NCI-H774 (cell line): ENCODE results near the gene PLCH2.

Source experiments
- DNase-seq: peaks from one replicate; lab custom pipeline; 2025; lab: John Stamatoyannopoulos, UW

The PLCH2 gene

DNA sequence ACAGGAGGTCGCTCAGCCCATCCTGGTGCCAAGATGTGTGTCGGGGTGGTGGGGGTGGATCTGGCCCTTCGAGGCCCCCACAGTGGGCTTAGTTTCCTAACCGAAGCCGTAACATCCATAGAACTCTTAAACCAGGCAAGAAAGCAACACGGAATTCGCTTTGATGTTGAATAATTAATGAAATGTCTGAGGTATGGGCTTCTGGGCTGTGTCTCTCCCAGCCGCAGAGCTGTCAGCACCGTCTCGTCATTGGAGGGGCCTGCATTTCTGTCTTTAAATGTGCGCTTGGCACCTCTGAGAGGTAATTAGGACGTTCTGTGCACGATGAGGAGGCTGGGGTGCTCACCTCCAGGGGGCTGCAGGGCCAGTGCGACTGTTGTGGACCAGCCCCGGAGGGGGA, 13.3 kb upstream of the PLCH2 start:
- DNase-seq, result no peak

DNA sequence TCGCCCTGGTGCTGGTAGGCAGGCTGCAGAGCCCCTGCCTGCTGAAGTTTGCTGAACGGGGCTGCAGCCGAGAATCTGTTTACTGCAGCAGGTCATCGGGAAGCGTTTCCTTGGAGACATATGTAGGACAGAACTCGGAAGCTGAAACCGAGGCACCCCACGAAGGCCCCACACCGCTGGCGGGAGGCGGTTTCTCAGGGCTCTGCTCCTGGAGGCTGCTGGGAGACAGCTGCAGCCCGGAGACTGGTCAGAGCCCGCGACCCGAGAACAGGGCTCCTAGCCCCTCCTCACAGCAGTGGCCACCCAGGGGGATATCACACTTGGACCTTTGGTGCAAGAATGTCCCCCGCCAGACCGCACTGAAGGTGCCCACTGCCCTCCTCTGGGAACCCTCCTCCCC, 12.7 kb upstream of the PLCH2 start:
- DNase-seq, result no peak

DNA sequence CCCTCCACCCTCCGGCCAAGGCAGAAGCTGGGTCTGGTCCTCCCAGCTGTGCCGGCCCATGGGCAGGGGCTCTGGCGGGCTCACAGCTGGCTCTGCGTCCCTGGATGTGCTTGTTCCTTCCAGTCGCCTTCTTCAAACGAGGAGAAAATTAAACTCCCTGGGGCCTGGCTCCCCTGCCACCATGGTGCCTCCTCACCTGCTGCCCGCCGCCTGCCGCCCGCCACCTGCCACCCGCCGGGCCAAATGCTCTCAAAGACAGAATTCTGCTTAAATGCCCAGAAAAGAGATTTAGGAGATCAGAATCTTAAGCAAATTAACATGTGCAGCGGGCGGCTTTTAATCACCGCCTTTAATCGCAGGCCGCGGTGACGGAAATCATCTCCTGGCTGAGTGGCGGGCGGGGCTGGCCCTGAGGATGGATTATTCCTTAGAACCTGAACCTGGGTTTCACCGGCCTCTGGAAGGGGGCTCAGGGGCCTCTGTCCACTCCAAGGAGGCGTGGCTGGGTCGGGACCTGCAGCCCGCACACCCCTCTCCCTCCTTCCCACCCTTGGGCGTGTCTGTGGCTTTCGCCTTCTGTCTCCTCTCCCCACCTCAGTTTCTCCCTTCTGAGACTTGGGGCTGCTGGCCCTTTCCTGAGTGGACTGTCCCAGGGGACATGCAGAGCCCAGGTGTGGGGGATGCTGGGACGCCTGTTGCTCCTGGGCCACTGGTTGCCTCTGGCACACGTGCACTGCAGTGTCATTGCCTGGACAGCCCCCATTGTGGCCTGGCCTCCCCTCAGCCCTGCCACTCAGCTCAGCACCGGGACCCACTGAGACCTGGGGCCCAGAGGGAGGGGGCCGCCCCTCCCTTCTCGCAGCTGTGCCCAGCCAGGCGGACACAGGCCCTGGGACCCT, 10.5 kb upstream of the PLCH2 start:
- DNase-seq, result no peak

DNA sequence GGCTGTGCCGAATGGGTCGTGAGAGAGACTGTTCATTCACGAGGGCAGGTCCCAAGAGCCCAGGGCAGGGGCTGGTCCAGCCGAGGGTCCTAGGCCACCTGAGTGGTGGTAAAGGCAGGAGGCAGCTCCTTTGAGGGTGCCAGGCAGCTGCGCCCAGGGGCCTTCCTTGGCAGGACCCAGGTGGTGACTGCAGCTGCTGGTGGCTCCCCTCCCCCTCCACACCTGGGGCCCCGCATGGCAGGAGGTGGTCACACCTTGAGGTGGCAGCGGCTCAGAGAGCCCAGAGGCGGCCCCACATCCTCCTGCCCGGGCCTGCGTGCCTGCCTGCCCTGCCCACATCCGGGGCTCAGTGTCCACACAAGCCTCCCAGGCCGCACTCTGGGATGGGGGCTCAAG, 9.8 kb upstream of the PLCH2 start:
- DNase-seq, result no peak

GRCh38 chr1:2466958-2467554, 9.0 kb upstream of the PLCH2 start:
- DNase-seq, result no peak

GRCh38 chr1:2468041-2468472, 8.0 kb upstream of the PLCH2 start:
- no peak for DNase-seq

DNA sequence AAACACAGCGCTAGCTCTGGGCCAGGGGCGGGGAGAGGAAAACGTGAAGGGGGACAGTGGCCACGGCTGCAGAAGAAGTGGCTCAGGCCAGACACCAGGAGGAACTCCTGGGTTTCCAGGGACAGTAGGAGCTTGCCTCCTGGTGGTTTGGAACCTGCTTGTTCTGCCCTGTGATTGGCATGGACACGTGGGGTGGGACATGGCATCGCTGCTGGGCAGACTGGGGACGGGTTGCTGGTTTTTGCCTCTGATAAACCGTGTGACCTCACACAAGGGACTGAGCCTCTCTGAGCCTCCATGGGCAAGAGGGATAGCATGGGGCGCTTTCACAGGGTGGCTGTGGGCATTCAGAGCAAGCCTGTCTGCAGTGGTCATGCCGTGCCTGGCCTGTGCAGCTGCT, 7.5 kb upstream of the PLCH2 start:
- no peak for DNase-seq

- DNase-seq, result no peak
Measured at GRCh38 chr1:2469103-2469940, 6.8 kb upstream of the PLCH2 start.

DNA sequence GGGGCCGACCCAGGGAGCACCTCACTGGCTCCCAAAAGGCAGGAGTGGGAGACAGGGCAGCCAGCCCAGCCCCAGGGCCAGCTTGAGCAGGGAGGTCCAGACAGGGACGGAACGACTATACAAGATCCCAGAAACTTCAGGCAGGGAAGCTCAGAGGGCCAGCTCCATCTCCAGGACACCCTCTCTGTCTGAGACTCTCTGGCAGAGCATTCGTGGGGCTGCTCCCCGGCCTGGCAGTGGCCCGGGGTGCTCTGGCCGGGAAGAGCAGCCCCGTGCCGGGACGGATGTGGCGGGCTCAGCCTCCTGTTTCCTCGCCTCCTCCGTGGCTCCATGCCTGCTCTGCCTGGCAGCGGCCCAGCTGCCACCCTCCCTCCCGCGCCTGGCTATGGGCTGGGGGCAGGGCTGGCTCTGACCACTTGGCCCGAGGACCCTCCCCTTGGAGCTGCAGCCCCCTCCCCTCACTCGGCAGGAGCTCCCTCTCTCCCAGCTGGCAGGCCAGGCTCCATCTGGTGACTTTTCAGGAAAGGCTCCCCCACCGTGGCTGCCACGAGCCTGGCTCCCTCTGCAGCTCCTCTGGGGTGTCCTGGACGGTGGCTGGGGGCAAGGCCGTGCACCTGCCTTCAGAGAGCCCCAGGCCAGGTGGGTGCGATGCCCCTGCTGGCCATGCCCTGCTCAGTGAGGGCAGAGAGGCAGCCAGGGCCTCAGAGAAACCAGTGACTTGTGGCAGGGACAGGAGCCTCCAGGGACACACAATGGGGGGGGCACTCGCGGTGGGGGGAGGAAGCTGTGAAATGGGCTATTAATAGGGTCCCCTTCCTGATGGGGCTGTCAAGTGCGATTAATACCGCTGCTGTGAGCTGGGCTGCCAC, 5.6 kb upstream of the PLCH2 start:
- DNase-seq, result no peak

DNA sequence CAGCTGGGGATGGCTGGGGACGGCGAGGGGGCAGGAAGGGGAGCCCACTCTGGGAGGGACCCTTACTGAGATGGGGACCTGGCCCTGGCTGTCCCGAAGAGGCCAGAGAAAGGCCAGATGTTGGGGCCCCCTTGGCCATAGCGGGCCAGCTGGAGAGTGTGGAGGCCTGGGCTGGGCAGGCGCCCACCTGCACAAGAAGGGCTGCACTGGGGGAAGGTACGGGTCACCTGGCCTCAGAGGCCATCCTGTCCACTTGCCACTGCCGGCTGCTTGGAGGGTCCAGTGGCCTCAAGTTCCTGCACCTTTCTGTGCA, 5.0 kb upstream of the PLCH2 start:
- no peak for DNase-seq

DNA sequence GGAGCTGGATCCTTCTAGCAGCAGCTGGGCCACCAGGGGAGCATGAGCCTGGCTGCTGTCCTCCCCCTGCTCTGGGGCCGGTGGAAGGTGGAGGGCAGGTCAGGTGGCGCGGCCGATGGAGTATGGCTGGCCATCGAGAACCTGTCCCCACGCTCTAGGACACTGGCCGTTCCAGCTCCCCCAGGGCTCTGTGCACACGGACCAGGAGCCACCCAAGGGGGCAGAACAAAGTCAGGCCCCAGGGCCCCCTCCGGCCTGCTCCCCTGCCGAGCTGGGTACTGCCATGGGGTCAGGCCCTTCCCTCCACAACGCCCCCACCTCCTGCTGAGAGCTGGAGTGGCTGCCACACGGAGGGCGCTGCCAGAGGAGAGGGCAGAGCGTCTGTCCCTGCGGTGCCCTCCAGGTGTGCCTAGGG, 4.5 kb upstream of the PLCH2 start:
- DNase-seq, result no peak

DNA sequence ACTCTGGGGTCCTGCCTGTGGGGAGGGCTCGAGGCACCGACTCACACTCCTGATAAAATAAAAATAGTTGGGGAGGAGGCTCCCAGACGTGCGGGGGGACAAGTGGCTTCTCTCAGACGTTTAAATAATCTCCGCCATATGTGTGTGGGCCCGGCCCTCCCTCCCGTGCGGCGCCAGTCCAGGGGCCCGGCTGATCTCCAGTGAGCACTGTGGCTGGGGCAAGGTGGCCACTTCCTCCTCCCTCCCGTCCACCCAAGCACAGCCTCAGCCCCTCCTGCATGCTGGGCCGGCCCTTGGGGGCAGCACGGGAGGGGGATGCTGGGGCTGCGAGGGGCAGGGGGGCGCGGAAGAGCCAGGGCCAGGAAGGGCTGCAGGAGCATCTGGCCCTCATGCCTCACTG, 4.0 kb upstream of the PLCH2 start:
- DNase-seq, result no peak

- no peak for DNase-seq
Measured at GRCh38 chr1:2472561-2473177, 3.4 kb upstream of the PLCH2 start.

- no peak for DNase-seq
Measured at GRCh38 chr1:2473198-2473597, 2.9 kb upstream of the PLCH2 start.

DNA sequence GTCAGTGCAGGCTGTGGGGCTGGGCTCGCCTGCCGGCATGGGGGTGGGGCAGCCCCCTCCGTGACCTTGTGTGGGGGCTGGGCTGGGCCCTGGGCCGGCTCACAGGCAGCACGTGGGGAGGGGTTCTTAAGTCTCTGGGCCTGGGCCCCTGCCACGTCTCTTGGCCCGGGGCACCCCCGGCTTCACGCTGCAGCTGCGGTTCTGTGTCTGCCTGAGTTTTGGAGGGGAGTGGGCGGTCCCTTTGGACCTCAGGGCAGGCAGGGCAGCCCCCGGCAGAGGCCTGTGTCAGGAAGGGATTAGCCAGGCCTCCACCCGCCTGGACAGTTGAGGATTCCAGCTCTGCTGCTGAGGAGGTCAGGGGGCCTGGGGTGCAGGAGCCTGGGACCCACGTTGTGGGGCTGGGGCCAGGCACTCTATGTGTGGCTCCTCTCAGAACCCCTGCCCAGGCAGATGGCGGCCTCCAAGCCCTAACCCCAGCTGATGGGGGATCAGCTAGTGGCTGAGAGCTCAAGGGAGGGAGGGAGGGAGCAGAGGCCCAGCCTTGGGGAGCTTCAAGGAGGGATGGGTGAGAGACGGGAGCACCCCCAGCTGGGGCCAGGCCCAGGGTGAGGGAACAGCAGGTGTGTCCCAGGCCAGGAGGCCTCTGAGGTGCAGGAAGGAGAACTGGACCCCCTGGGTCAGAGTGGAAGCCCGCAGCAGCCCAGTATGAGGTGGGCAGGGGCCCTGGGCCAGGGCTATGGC, 1.8 kb upstream of the PLCH2 start:
- no peak for DNase-seq

DNA sequence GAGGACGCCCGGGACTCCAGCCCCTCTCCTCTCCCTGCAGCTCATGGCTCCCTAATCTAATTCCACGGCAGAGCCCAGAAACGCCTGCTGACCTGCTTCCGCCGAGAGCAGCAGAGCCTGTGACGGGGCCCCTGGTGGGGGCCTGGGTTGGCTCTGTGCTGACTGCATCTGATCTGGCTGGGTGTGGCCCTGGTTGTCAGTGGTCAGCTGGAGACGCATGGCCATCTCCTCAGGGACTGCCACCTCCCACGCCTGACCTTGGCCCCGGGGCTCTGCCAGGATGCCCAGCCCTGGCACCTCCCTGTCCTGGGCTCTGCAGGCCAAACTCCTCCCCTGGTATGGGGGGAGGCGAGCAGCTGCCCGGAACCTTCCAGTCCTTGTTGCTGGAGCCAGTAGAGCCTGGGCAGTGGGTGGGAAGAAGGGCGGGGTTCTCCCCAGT, 1.1 kb upstream of the PLCH2 start:
- no peak for DNase-seq

DNA sequence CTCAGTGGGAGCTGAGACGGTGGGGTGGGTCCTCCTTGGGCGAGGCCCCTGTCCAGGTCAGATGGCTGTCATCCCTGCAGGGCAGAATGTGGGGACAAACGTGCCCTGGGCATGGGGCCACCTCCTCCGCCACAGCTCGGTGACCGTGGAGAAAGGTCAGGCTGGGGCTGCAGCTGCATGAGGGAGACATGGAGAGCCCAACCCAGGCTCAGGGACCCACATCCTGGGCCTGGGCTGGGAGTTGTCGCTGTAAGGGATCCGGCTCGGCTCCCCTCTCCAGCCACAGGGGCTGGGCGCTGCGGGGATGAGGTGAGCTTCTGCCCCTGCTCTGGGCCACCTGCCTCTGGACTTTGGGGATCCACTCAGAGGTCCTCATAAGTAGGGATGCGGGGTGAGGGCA, 518 bp upstream of the PLCH2 start:
- no peak for DNase-seq

- DNase-seq, result no peak
Measured at GRCh38 chr1:2477309-2477708, 1.2 kb downstream of the PLCH2 start.

GRCh38 chr1:2477791-2478499, 1.9 kb downstream of the PLCH2 start:
- no peak for DNase-seq

GRCh38 chr1:2479186-2479585, 3.1 kb downstream of the PLCH2 start:
- no peak for DNase-seq
